ENCODE measurements around the gene SPATA16.
A peak's percentile ranks its signal among the peaks of the same experiment; 100 is the strongest.
"Not testable (repeated sequence)": the region's sequence is repeated elsewhere in the genome, so short reads cannot be mapped to it uniquely, and the experiment has no call there.

The SPATA16 gene

GRCh38 chr3:173001622-173002021, 139.4 kb downstream of the SPATA16 start:
- DNase-seq: no peak

GRCh38 chr3:173000553-173000952, 140.5 kb downstream of the SPATA16 start:
- DNase-seq: no peak

- DNase-seq: no peak
These were observed 147.6 kb downstream of the SPATA16 start for GRCh38 chr3:172993412-172993811.

GRCh38 chr3:172991424-172991996, 149.5 kb downstream of the SPATA16 start:
- DNase-seq: no peak

GRCh38 chr3:172989373-172989772, 151.7 kb downstream of the SPATA16 start:
- DNase-seq: no peak

- DNase-seq: no peak
These were observed 153.8 kb downstream of the SPATA16 start for GRCh38 chr3:172987273-172987672.

- DNase-seq: no peak
These were observed 156.1 kb downstream of the SPATA16 start for GRCh38 chr3:172984914-172985313.

- DNase-seq: no peak
These were observed 158.2 kb downstream of the SPATA16 start for GRCh38 chr3:172982736-172983364.

GRCh38 chr3:172981407-172981983, 159.5 kb downstream of the SPATA16 start:
- no peak for DNase-seq

GRCh38 chr3:172980849-172981248, 160.2 kb downstream of the SPATA16 start:
- DNase-seq: no peak

- DNase-seq: no peak
These were observed 163.3 kb downstream of the SPATA16 start for GRCh38 chr3:172977696-172978095.

GRCh38 chr3:172974969-172975368, 166.1 kb downstream of the SPATA16 start:
- no peak for DNase-seq

GRCh38 chr3:172973799-172974198, 167.2 kb downstream of the SPATA16 start:
- no peak for DNase-seq

- no peak for DNase-seq
These were observed 168.3 kb downstream of the SPATA16 start for GRCh38 chr3:172972717-172973116.

- no peak for DNase-seq
These were observed 169.0 kb downstream of the SPATA16 start for GRCh38 chr3:172972067-172972466.

GRCh38 chr3:172968646-172969045, 172.4 kb downstream of the SPATA16 start:
- no peak for DNase-seq

- DNase-seq: no peak
These were observed 175.8 kb downstream of the SPATA16 start for GRCh38 chr3:172965256-172965655.

GRCh38 chr3:172960626-172961182, 180.3 kb downstream of the SPATA16 start:
- not testable (repeated sequence) for DNase-seq

- no peak for DNase-seq
These were observed 182.5 kb downstream of the SPATA16 start for GRCh38 chr3:172958565-172958964.

- no peak for DNase-seq
These were observed 187.5 kb downstream of the SPATA16 start for GRCh38 chr3:172953571-172953970.

- DNase-seq: no peak
These were observed 189.5 kb downstream of the SPATA16 start for GRCh38 chr3:172951511-172951910.

- peak; percentile 23 for DNase-seq
These were observed 195.0 kb downstream of the SPATA16 start for GRCh38 chr3:172946061-172946460.

GRCh38 chr3:172939651-172940293, 201.3 kb downstream of the SPATA16 start:
- DNase-seq: no peak

GRCh38 chr3:172938788-172939187, 202.2 kb downstream of the SPATA16 start:
- DNase-seq: no peak
